ENCODE data around the gene WWOX.

WWOX gene

DNA sequence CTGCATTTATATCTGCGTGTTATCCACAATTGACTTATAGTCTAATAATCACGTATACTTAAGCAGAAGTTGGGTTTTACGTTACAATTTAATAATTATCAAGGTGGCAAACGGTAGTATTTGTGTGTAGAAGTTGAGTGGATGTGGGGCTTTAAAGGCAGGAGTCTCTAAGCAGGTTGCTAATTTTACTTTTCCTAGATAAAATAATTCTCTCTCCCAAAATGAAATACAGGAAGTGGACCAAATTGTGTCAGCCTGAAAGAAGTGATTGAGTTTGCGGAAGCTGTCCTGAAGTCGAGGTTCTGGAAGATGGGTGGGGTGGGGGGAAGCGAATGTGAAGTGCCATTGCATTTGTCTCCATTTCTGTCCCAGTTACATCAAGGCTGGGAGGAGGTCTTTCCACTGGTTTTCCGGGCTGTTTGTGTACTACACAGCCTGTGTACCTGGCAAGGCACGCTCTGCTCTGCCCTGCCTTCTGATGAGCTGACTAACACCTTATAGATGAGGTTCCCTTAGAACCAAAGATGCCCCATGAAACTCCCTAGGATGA is 385.1 kb downstream of the WWOX start:
- no peak for DNase-seq

DNA sequence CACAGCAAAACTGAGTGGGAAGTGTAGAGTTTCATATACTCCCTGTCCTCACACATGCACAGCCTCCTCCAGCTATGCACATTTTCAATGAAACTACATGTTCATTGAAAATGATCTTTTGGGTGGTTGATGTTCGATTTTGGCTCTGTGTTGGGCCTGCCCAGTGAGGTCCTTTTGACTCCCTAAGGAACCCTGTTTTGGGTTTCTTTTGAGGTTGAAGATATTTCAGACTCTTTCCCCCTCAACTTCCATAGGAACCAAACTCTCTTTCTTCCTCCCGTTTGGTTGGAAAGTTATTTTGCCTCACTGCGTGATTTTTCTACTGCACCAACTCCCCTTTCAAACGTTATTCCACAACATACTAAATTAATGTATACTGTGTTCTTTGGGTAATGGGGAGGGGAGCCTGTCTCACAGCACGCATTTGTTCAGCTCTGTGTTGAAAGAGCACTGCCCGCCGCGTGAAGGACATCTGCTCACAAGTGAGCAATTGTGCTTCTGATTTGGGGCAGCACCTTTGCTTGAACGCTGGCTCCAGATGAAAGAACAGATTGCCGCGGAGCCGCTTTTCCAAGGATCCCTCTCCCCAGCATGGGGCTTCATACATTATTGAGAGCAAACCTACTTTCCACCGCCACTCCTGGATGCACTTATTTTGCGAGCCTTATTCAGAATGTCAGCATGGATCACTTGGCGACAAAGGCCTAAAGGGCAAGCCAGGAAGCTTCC is 385.9 kb downstream of the WWOX start:
- DNase-seq: no peak

DNA sequence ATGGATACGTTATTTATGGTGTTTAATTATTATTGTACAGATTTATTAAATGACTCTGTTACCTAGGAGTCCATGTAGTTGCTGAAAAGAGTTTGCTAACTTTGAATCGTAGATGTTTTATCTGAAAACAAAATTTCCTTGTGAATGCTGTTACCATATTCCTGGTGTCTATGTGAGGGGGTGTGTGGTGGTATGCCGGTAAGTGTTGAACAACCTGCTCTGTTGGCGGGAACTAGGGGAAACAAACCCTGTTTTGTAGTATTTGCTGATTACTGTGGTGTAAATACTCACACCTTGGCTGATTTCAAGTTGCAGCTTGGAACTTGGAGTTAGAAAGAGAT is 386.4 kb downstream of the WWOX start:
- DNase-seq: no peak

DNA sequence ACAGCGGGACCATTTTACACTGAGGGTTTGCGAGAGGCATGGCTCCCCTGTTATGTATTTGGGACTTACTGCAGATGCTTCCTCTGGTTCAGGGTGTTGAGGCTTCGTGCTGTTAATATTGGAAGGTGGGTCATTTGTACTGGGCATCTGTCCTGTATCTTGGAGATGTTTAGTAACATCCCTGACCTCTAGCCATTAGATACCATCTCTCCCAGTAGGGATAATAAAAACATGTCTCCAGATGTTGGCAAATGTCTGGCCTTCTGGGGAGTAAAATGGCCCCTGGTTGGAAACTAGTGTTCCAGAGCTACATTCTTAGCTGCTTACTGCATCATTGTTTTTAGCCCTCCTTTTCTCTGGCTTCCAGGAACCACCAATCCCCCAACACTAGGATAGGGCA is 388.0 kb downstream of the WWOX start:
- DNase-seq: no peak

DNA sequence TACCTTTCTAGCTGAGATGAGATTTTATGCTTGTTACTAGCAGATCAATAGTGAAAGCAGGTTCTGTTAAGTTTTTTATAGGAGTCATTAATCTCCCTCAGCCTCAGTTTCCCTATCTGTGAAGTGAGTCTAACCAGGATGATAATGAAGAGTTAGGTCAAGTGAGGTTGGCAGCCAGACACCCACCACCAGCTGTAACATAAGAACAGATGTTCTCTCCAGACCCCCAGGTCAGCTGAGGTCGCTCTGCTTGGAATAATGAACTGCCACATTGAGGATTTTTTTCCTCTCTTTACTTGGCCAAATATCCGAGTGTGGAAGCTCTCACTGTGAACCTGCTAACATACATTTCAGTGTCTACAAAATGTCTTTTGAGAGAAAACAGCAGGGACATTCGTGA is 389.6 kb downstream of the WWOX start:
- DNase-seq: no peak

DNA sequence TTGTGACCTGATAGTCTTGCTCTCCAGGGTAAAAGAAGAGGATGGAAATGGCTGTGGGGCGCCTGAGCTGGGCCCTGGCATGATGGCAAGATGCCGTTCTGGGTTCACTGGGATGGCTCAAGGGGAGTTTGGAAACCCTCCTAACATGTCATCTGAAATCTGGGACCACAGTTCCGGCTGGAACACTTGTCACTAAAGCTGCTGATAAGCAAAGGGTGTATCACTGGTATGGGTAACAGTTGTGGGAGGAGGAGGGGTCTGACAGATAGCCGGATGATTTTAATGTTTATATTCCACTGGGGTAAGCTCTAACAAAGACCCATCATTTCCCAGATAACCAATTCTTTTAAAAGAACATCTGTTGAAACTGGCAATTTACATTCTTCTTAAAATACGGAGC is 390.2 kb downstream of the WWOX start:
- DNase-seq: no peak

DNA sequence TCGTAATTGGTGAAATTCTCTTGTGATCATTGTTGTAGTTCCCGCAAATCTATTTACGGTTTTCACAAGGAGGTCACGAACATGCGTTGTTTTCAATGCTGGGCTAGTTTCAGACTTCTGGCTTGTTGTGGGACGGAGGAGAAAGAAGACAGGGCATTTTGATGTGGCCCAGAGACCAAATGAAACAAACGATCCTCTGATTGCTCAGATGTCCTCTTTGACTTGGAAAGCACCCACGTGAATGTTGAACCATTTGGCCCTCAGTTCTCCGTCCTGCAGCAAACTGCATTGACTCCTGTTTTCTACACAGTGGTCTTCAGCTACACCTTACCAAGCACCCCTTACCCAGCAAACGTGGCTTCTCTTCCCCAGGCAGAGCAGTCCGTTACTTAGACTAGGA is 391.0 kb downstream of the WWOX start:
- DNase-seq: no peak

DNA sequence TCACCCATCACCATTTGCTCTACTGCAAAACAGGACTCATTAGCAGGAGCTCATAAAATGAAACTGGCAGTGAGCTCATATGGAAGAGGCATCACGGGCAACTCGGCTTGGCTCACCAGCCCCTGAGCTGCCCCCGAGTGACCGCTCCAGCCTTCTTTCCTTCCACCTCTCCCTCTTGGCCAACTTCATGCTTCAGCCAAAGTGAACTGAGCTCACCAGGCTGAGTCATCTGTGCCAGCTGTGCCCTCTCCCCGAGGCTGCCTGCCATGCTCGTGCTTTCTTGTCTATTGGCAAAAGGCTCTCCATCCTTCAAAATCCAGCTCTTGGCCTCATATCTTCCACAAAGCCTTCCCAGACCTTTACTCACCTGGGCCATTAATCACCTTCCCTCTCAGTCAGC is 391.4 kb downstream of the WWOX start:
- no peak for DNase-seq

DNA sequence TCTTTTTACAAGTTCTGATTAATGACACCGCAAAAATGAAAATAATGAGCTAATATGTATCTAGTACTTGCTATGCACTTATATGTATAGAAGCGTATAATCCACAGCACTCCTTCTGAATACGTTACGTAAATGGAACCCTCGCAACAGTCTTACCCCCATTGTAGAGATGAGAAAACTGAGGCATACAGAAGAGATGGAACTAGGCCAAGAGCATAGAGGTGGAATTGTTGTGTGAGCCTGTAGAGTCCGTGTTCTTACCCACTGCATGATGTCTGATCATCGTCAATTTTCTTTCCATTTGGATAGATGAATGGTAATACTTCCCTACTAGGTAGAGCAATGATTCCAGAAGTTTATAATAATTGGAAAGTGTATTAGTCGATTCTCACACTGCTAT is 394.1 kb downstream of the WWOX start:
- no peak for DNase-seq

DNA sequence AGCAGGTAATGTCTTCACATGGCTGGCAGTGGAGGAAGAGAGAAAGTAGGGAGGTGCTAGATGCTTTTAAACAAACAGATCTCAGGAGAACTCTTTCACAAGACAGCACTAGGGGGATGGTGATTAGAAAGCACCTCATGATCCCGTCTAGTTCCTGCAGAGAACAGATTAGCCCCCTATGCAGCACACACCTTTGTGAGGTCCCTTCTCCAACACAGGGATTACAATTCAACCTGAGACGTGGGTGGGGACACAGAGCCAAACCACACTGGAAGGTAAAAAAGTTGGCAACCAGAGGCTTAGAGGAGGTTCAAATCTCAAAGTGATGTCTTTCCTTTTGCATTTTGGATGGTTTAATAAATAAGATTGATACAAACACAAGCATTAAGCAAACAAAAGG is 394.7 kb downstream of the WWOX start:
- no peak for DNase-seq

DNA sequence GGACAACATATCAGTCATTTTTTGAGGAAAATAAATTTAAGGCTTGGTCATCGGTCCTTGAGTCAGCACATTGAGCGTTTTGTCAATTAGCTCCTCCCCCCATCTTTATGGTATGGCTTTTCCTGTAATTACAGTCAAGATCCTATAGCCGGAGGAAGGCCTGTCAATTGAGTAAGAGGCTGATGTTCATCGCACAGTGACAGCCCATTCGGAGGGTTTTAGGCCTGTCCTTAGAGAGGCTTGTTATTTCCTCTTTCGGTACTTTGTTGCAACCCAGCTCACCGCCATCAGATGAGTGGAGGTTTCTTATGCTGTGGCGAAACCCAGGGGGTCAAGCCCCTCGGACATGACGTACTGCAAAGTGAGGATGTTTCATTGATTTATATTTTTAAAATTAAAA is 395.2 kb downstream of the WWOX start:
- DNase-seq: peak; percentile 39

DNA sequence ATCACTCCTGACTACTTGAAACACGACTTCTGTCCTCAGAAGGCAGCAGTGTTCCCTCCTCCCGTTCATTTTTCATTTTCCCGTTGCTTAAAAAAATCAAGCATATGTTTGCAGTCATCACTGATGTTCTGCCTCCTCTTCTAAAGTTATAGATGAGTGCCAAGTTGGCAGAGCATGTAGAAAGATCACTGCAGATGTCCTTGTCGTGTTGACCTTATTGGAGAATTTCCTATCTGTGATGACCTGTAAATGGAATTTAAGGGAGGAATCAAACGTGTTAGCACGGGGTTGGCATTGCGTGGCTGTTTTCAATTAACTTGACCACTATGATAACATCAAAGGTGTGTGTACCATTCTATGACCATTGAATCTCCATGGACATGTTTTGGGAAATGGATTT is 396.7 kb downstream of the WWOX start:
- DNase-seq: no peak

DNA sequence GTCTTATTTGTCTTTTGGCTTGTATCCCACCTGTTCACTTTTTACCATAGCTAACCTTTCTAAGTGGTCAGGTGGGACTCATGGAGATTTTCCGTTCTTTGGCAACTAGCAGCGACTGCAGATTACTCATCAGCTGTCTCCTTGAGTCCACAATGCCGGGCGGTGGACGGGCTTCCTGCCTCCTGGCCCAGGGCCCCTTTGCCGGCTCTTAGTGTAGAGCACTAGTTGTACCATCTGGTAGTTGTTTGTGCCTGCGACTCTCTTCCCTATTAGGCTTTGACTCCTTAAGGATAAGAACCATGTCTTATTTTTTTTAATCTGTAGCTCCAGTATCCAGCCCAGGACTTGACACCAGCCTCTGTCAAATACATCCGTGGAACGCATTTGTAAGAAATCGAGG is 399.9 kb downstream of the WWOX start:
- DNase-seq: no peak

DNA sequence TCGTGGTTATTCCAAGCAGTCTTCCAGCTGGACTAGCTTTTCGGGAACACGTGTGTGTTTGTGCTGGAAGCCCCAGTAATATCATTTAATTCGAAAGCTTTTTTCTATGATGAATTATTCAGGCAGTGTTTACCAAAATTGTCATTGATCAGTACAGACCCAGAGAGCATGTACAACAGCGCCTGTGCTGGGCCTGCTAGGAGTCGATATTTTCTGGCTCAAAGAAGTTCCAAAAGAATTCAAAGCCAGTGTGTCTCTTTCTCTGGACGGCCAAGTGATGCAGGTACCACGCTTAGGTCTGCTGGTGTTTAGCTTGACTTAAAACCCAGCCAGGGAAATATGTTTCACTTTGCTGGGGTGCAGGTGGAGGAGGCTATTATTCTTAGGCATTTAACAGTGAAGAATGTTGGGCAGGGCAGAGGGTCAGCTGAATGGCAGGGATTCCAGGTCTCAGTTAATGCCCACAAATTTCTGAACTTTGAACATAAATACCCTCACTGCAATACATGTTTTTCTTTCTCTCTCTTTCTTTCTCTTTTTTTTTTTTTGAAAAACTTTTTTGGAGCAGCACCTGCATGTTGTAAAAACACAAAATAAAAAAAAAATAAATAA is 401.3 kb downstream of the WWOX start:
- DNase-seq: no peak

DNA sequence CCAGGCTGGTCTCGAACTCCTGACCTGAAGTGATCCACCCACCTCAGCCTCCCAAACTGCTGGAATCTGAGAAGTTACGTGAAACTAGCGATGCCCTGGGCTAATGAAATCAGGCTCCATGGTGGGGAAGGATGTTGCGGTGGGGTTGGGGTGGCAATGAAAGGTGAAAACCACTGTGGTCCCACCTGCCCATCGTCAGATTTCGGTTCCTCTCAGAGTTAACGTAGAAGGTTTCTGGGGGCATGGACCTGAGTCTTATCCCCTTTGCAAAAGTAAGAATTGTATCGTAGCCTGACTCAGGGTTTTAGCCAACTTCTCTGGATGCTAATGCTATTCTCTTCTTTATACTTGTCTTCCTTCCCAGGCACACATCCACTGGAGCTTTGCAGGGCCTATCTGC is 402.3 kb downstream of the WWOX start:
- no peak for DNase-seq

DNA sequence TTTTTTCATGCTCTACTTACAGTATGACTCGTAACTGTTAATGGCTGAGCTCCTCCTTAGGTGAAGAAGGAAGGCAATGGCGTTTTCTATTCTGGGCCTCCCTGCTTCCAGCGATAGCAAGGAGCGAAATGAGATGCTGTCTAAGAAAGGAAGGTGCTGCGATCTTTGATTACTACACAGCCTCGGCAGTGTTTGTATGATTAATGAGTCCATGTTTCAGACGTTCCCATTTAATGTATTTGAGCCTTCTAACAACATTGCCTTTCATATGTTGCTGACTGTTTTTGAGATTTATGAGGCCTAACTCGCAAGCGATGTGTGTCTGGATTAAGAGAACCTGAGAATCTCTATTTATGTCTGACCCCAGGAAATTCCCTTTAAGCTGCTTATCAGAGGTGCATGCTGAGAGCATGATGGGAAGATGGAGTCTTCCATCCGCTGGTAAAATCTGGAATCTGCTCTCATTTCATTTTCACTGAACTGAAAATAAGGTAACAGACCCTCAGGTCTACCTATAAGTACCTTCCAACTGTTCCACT is 403.4 kb downstream of the WWOX start:
- no peak for DNase-seq

DNA sequence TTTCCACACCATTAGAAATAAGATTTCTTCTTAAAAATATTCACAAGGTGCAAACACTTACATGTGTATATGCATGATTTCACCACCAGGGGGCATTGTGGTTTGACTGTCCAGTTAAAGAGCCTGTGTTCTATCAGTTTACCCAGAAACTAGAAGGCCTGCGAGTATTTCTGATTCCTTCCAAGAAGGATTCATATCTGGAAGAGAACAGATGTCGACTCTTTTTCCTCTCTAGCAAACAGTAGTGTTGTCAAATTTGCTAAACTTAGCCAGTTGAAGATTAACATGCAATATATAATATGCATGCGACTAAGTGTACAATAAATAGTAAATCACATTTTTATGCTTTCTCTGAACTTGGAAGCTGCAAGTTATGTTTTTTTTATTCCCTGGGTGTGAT is 404.1 kb downstream of the WWOX start:
- DNase-seq: peak; percentile 61

DNA sequence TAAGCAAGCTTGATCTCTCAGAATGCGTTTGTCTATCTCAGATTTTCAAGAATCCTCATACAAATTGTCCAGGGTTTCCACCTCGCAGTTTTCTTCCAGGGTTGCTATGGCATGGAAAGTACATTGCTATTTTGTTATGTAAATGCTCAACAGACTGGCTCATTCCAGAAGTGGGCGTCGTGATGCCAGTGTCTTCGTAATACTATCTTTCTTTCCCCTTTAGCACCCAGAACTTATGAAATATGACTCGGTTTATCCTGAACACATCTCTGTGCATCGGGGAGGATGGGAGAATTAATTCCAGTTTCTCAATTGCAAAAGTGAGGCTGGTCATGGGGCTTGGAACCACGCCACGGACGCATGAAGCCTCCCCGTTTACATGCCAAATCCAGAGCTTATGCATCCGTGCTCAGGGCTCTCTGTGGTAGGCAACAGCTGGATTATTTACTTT is 405.0 kb downstream of the WWOX start:
- DNase-seq: no peak

DNA sequence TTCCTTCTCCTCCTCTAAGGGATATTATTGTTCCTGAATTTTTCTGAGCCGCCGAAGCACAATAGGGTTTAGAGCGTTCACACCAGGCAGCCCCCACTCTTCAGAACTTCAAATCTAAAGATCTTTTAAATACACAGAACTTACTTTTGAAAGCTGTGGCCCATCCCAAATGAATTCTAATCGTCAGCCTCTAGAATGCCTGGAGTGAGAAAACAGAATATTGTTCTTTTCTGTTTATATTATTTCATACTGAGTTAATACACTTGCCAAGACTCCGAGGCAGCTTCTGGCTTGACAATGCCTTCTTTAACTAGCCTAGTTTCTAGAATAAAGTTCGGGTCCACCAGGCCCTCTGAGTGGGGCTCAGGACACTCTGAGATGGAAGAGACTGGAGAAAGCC is 405.6 kb downstream of the WWOX start:
- no peak for DNase-seq

DNA sequence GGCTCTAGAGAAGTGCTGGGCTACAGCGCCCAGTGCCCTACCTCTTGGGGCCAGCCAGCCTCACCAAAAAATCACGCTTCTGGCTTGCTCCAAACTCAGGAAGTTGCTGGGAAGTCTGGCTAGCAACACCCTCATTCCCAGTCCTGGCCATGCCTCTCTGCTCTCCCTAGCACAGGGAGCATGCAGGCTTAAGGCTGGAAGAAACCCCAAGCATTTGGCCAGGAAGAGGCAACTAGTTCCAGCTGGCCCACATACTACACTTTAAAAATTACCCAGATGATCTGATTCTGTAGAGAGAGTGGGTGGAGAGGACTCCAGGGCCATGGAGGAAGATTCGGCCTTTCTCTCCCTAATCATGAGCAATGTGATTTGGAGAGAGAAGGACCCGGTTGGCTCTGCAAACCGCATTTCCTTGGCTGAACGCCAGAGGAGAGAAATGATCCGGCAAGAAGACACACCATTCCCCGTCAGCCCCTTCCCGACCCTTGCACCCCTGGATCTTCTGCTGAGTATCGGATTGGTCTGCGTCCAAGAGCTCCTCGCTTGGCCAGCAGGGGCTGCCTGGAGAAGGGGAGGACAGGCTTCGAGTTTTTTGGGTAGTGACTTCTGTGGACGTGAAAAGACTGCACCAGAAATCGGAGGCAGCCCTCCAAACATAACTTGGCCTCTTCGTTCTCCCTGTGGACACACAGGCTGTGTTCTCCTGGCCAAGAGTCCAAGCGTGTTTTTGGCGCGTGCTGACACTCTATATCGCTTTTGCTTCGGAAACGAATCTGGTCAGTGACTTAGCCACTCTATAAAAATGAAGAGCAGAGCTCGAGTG is 406.3 kb downstream of the WWOX start:
- DNase-seq: no peak

DNA sequence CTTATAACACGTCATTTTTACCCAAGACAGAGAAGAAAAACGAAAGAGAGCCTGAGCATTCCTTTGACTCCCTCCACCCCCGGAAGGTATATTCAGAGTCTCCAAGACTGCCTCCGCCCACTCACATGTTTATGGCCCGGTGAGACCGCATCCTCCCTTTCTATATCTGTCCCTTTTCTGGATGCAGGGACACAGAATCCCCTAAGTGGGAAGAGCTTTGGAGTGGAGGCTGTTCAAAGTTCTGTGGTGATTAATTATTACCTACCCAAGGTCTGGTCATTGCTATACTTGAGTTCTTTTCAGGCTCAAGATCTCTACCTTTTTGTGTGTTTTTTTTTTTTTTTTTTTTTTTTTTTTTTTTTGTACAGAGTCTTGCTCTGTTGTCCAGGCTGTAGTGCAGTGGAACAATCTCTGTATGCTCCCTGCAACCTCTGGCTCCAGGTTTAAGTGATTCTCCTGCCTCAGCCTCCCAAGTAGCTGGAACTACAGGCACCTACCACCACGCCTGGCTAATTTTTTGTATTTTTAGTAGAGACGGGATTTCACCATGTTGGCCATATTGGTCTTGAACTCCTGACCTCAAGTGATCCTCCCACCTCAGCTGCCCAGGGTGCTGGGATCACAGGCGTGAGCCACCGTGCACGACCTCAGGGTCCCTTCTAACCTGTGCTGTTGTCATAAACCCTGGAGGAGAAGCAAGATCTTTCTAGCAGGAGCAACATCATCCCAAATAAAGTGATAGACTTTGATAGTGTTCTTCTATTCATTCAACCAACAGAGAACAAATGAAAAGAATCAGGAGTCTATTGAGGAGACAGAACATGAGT is 407.1 kb downstream of the WWOX start:
- no peak for DNase-seq

DNA sequence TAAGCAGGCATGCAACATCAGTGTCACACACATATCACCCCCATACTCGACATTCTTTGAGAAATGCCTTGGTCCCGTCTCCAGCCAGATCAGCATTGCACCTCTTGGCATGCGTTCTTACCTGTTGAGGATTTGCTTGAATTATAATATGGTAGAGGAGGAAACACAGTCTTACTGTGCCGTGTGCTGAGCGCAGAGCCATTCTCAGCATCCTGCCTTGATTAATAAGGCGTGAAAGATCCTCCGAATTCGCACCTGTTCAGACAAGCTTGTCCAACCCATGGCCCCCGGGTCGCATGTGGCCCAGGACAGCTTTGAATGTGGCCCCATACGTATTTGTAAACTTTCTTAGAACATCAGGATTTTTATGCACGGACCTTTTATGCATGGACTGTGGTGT is 408.1 kb downstream of the WWOX start:
- no peak for DNase-seq

DNA sequence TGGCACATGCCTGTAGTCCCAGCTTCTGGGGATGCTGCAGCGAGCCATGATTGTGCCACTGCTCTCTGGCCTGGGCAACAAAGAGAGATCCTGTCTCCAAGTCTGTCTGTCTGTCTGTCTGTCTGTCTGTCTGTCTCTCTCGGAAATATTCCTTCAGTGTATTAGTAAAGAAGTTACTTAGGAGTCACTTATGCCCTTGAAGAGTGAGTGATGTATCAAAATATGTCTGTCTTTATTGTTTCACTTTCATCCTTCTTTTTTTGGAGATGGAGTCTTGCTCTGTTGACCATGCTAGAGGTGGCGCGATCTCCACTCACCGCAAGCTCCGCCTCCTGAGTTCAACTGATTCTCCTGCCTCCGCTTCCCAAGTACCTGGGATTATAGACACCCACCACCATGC is 410.5 kb downstream of the WWOX start:
- no peak for DNase-seq

Data from inflammatory macrophage treated with lipopolysaccharide for 4 hours (primary cell).